Prostate gland (tissue), 2 donors: ENCODE measurements around the gene KIF17.

Experiments
- POLR2A ChIP-seq: fragments of 450-650 bp; IDR thresholded peaks from one replicate; pipeline ENCODE4 v1.6.1; 2016; ENCODE audit warnings: antibody characterized with exemption, mild to moderate bottlenecking
- TF ChIP-seq, protein P1 (sequence below), 4 experiments: fragments of 200-600 bp in 2 of 4; fragments of 450-650 bp in 2 of 4; sonication (generic) in 2 of 4; IDR thresholded peaks; 1 replicate in 3 of 4; 2 replicates in 1 of 4; pipeline ENCODE4 v1.5.1; 2016 to 2019; ENCODE audit warnings: antibody characterized with exemption in 4 of 4, mild to moderate bottlenecking in 2 of 4, moderate library complexity in 2 of 4

- TF ChIP-seq, protein P1, sequence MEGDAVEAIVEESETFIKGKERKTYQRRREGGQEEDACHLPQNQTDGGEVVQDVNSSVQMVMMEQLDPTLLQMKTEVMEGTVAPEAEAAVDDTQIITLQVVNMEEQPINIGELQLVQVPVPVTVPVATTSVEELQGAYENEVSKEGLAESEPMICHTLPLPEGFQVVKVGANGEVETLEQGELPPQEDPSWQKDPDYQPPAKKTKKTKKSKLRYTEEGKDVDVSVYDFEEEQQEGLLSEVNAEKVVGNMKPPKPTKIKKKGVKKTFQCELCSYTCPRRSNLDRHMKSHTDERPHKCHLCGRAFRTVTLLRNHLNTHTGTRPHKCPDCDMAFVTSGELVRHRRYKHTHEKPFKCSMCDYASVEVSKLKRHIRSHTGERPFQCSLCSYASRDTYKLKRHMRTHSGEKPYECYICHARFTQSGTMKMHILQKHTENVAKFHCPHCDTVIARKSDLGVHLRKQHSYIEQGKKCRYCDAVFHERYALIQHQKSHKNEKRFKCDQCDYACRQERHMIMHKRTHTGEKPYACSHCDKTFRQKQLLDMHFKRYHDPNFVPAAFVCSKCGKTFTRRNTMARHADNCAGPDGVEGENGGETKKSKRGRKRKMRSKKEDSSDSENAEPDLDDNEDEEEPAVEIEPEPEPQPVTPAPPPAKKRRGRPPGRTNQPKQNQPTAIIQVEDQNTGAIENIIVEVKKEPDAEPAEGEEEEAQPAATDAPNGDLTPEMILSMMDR (IDR thresholded peaks at IDR 0.05): no peak
- TF ChIP-seq POLR2A: no peak
These were observed 10.8 kb upstream of the KIF17 start for GRCh38 chr1:20728371-20729154.
